Spleen (tissue), 7 donors: ENCODE data around the gene LIMA1.

Source experiments
- POLR2A ChIP-seq, 3 donors: fragments of 450-650 bp; IDR thresholded peaks; one replicate each; pipeline ENCODE4 v1.5.1; 2017; ENCODE audit warnings: antibody characterized with exemption in 3 of 3, mild to moderate bottlenecking in 1 of 3
- POLR2AphosphoS5 ChIP-seq, 3 donors: sonication (generic); formaldehyde crosslinking; IDR thresholded peaks; one replicate each; pipeline ENCODE4 v1.5.1; 2017; ENCODE audit warnings: antibody characterized with exemption in 3 of 3
- TF ChIP-seq, protein P1 (sequence below), 11 experiments: fragments of 200-600 bp in 7 of 11; fragments of 450-650 bp in 4 of 11; sonication (generic) in 4 of 11; IDR thresholded peaks in 8 of 11; conservative IDR thresholded peaks in 3 of 11; 1 replicate in 7 of 11; 2 replicates in 4 of 11; pipeline versions ENCODE4 v1.4.0 to v1.8.0; 2016 to 2021; ENCODE audit warnings: antibody characterized with exemption in 11 of 11, inconsistent platforms in 4 of 11, mild to moderate bottlenecking in 1 of 11
- donor health status: DM: no; HTN: no; CAD: no; lungs with moderate emphysema.
- donor health status: DM: no; HTN: no; CAD: no.
- donor health status: DM: no; HTN: no; CAD: no.

DNA sequence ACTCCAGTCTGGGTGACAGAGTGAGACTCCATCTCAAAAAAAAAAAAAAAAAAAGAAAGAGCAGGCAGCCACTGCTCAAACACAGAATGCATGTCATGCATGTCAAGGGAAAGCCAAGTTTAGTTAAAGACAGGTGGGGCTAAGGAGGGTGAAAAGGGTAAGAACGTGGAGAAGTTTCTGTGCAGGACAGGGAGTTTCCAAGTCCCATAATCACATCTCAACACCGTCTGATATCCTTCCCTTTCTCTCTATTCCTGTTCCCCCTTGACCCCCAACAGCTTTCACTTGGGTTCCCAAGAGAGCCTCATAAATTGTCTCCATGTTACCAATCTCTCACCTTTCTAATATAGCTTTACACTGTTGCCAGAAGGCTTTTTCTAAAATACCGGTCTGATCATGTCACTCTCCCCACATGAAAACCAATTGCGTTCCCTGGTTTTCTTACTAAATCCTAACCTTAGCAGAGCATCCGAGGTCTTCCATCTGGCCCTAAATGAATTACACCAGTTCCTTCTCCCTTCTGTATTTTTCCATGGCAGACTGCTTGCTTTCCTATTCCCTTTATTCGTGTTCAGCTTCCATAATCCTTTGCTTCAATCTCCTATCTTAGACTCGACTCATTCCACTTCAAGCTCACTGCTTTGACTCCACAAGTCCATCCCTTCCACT is 37.0 kb downstream of the LIMA1 start:
- no peak for TF ChIP-seq POLR2A (IDR thresholded peaks at IDR 0.05)
- TF ChIP-seq POLR2AphosphoS5 (IDR thresholded peaks at IDR 0.05): no peak
- TF ChIP-seq, protein P1, sequence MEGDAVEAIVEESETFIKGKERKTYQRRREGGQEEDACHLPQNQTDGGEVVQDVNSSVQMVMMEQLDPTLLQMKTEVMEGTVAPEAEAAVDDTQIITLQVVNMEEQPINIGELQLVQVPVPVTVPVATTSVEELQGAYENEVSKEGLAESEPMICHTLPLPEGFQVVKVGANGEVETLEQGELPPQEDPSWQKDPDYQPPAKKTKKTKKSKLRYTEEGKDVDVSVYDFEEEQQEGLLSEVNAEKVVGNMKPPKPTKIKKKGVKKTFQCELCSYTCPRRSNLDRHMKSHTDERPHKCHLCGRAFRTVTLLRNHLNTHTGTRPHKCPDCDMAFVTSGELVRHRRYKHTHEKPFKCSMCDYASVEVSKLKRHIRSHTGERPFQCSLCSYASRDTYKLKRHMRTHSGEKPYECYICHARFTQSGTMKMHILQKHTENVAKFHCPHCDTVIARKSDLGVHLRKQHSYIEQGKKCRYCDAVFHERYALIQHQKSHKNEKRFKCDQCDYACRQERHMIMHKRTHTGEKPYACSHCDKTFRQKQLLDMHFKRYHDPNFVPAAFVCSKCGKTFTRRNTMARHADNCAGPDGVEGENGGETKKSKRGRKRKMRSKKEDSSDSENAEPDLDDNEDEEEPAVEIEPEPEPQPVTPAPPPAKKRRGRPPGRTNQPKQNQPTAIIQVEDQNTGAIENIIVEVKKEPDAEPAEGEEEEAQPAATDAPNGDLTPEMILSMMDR (IDR thresholded peaks at IDR 0.05 in 8 of 11, conservative IDR thresholded peaks at IDR 0.05 in 3 of 11): no peak
